Fibroblast of the aortic adventitia (primary cell): ENCODE results near the gene GAPT. TPM values are rescaled to one million over a fixed set of nuclear protein-coding genes. Genes with fewer than 3 reads are reported as not detected.
"Not testable (repeated sequence)": the region's sequence is repeated elsewhere in the genome, so short reads cannot be mapped to it uniquely, and the experiment has no call there.

Experiments
- DNase-seq: peaks from one replicate; pipeline ENCODE4 v3.0.0-alpha.2; 2010; ENCODE audit warnings: low read depth
- H3K4me3 ChIP-seq: 2 replicates; pipeline ENCODE4 v1.5.1; 2011; ENCODE audit warnings: low read depth, mild to moderate bottlenecking, control low read depth, low read length, moderate library complexity
- CTCF ChIP-seq: IDR thresholded peaks from 2 replicates; pipeline ENCODE4 v1.5.1; 2011; ENCODE audit warnings: mild to moderate bottlenecking, low read length, control low read depth, inconsistent platforms; ENCODE audit not compliant: insufficient read depth
- total RNA-seq: library from RNA; depleted of rRNA; stranded (reverse); fragments of >200 nt; gene quantifications from 2 replicates; pipeline ENCODE4 v1.2.3, GENCODE V29; 2012; ENCODE audit warnings: low replicate concordance

GAPT gene
- total RNA-seq, 1 donor = not detected

- no peak overlapping the region for H3K4me3 ChIP-seq
- TF ChIP-seq CTCF = no peak
- no peak for DNase-seq
Measured at GRCh38 chr5:58505971-58506640, 14.9 kb downstream of the GAPT start.

GRCh38 chr5:58507715-58508114, 16.5 kb downstream of the GAPT start:
- TF ChIP-seq CTCF = no peak
- H3K4me3 ChIP-seq = no peak overlapping the region
- no peak for DNase-seq

GRCh38 chr5:58517198-58517597, 26.0 kb downstream of the GAPT start:
- no peak for TF ChIP-seq CTCF
- no peak overlapping the region for H3K4me3 ChIP-seq
- DNase-seq = no peak

GRCh38 chr5:58523956-58524355, 32.7 kb downstream of the GAPT start:
- DNase-seq = no peak
- TF ChIP-seq CTCF = no peak
- H3K4me3 ChIP-seq = no peak overlapping the region

- no peak for TF ChIP-seq CTCF
Measured at GRCh38 chr5:58524571-58524970, 33.3 kb downstream of the GAPT start.

GRCh38 chr5:58530942-58531490, 39.8 kb downstream of the GAPT start:
- H3K4me3 ChIP-seq = no peak overlapping the region

More at GRCh38 chr5:58524571-58524970, 33.3 kb downstream of the GAPT start:
- no peak overlapping the region for H3K4me3 ChIP-seq
- DNase-seq = no peak

GRCh38 chr5:58541935-58542334, 50.7 kb downstream of the GAPT start:
- not testable (repeated sequence) for DNase-seq, H3K4me3 ChIP-seq

More at GRCh38 chr5:58530942-58531490, 39.8 kb downstream of the GAPT start:
- DNase-seq = no peak
- TF ChIP-seq CTCF = no peak
